Panc1 (cell line): ENCODE measurements around the gene CHN1. TPM values are rescaled to one million over a fixed set of nuclear protein-coding genes. Genes with fewer than 3 reads are reported as not detected.

ENCODE experiments used
- ATAC-seq: fragments of 200-7000 bp; cut with Tn5 transposase; 2 replicates; pipeline ENCODE4 v1.9.1; 2020; ENCODE audit warnings: mild to moderate bottlenecking, moderate library complexity
- BruUV-seq: library from RNA; stranded (reverse); fragments of 400-500 nt; replicated peaks from 2 replicates; lab custom pipeline; 2021; lab: Mats Ljungman, UMichigan
- CTCF ChIA-PET: fragments of 300-600 bp; sonication (Branson Sonifier 250); formaldehyde crosslinking; loops from one replicate; lab custom pipeline; 2022; ENCODE audit warnings: antibody characterized with exemption; lab: Charles Lee
- POLR2A ChIA-PET: fragments of 300-600 bp; sonication (Branson Sonifier 250); formaldehyde crosslinking; loops from one replicate; lab custom pipeline; 2022; ENCODE audit warnings: antibody characterized with exemption; lab: Charles Lee
- DNase-seq: peaks from one replicate; pipeline ENCODE4 v3.0.0-alpha.2; 2010; ENCODE audit warnings: low read depth, low spot score
- H3K27ac ChIP-seq: 2 replicates; pipeline ENCODE4 v1.5.1; 2011; ENCODE audit warnings: mild to moderate bottlenecking, low read length, inconsistent platforms
- H3K27me3 ChIP-seq: fragments of 200-500 bp; sonication (Bioruptor generic); 2 replicates; pipeline ENCODE4 v1.6.0; 2014; ENCODE audit warnings: low read length, inconsistent platforms; ENCODE audit not compliant: control insufficient read depth, insufficient read depth
- H3K36me3 ChIP-seq: fragments of 200-500 bp; sonication (Bioruptor generic); 2 replicates; pipeline ENCODE4 v1.5.1; 2014; ENCODE audit warnings: inconsistent platforms, mild to moderate bottlenecking, low read length, moderate library complexity; ENCODE audit not compliant: control insufficient read depth, insufficient read depth
- H3K4me1 ChIP-seq: 2 replicates; pipeline ENCODE4 v1.5.1; 2011; ENCODE audit warnings: inconsistent platforms, mild to moderate bottlenecking, low read length, moderate library complexity; ENCODE audit not compliant: control insufficient read depth, insufficient read depth
- H3K4me3 ChIP-seq, 2 experiments: 2 replicates each; pipeline ENCODE4 v1.5.1; 2011 to 2012; ENCODE audit warnings: low read depth in 2 of 2, low read length in 2 of 2, mild to moderate bottlenecking in 2 of 2, inconsistent platforms in 1 of 2, moderate library complexity in 1 of 2
- H3K9me3 ChIP-seq: fragments of 200-500 bp; sonication (Bioruptor generic); 2 replicates; pipeline ENCODE4 v1.5.1; 2014; ENCODE audit warnings: low read depth, mild to moderate bottlenecking, inconsistent platforms, low read length, moderate library complexity; ENCODE audit not compliant: control insufficient read depth, insufficient read depth
- POLR2AphosphoS5 ChIP-seq: IDR thresholded peaks from 2 replicates; pipeline ENCODE4 v1.6.1; 2012; ENCODE audit warnings: mild to moderate bottlenecking, low read depth, low read length, moderate library complexity
- SIN3A ChIP-seq: IDR thresholded peaks from 2 replicates; pipeline ENCODE4 v1.6.1; 2012; ENCODE audit warnings: low read depth, mild to moderate bottlenecking, low read length, moderate library complexity, borderline replicate concordance; ENCODE audit not compliant: insufficient read depth
- TCF7L2 ChIP-seq: IDR thresholded peaks from 2 replicates; pipeline ENCODE4 v1.6.1; 2011; ENCODE audit warnings: mild to moderate bottlenecking, low read depth, low read length, inconsistent platforms
- in situ Hi-C: cut with HindIII; loops from 2 replicates; pipeline ENCODE4 v1.10.0; 2016; ENCODE audit warnings: low sequenced_read_pairs, low pct_unique_long_range_greater_than_20kb
- intact Hi-C: fragments of 100-400 bp; cut with micrococcal nuclease; formaldehyde crosslinking; loops from one replicate; pipeline ENCODE4 v1.10.0; 2022; ENCODE audit not compliant: unreplicated experiment
- total RNA-seq: library from RNA; stranded (reverse); gene quantifications from one replicate; pipeline ENCODE4 v1.2.1, GENCODE V29; 2021; ENCODE audit not compliant: unreplicated experiment
- TF ChIP-seq, protein P1 (sequence below): fragments of 450-650 bp; IDR thresholded peaks from 2 replicates; pipeline ENCODE4 v1.5.1; 2017; ENCODE audit warnings: mild to moderate bottlenecking
- TF ChIP-seq, protein P2 (sequence below), 2 experiments: IDR thresholded peaks; 2 replicates each; pipeline ENCODE4 v1.6.1; 2011 to 2012; ENCODE audit warnings: low read depth in 2 of 2, control low read depth in 1 of 2, low read length in 1 of 2, mild to moderate bottlenecking in 1 of 2, moderate library complexity in 1 of 2; ENCODE audit not compliant: insufficient read depth in 1 of 2

The CHN1 gene
- total RNA-seq, 1 experiment from 2014 or later, result 20.8 TPM

GRCh38 chr2:174830561-174830960, 174.6 kb downstream of the CHN1 start:
- TF ChIP-seq POLR2AphosphoS5 (no peak), TCF7L2 (no peak), SIN3A (no peak)
- TF ChIP-seq, protein P1, sequence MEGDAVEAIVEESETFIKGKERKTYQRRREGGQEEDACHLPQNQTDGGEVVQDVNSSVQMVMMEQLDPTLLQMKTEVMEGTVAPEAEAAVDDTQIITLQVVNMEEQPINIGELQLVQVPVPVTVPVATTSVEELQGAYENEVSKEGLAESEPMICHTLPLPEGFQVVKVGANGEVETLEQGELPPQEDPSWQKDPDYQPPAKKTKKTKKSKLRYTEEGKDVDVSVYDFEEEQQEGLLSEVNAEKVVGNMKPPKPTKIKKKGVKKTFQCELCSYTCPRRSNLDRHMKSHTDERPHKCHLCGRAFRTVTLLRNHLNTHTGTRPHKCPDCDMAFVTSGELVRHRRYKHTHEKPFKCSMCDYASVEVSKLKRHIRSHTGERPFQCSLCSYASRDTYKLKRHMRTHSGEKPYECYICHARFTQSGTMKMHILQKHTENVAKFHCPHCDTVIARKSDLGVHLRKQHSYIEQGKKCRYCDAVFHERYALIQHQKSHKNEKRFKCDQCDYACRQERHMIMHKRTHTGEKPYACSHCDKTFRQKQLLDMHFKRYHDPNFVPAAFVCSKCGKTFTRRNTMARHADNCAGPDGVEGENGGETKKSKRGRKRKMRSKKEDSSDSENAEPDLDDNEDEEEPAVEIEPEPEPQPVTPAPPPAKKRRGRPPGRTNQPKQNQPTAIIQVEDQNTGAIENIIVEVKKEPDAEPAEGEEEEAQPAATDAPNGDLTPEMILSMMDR, result no peak
- TF ChIP-seq, protein P2, sequence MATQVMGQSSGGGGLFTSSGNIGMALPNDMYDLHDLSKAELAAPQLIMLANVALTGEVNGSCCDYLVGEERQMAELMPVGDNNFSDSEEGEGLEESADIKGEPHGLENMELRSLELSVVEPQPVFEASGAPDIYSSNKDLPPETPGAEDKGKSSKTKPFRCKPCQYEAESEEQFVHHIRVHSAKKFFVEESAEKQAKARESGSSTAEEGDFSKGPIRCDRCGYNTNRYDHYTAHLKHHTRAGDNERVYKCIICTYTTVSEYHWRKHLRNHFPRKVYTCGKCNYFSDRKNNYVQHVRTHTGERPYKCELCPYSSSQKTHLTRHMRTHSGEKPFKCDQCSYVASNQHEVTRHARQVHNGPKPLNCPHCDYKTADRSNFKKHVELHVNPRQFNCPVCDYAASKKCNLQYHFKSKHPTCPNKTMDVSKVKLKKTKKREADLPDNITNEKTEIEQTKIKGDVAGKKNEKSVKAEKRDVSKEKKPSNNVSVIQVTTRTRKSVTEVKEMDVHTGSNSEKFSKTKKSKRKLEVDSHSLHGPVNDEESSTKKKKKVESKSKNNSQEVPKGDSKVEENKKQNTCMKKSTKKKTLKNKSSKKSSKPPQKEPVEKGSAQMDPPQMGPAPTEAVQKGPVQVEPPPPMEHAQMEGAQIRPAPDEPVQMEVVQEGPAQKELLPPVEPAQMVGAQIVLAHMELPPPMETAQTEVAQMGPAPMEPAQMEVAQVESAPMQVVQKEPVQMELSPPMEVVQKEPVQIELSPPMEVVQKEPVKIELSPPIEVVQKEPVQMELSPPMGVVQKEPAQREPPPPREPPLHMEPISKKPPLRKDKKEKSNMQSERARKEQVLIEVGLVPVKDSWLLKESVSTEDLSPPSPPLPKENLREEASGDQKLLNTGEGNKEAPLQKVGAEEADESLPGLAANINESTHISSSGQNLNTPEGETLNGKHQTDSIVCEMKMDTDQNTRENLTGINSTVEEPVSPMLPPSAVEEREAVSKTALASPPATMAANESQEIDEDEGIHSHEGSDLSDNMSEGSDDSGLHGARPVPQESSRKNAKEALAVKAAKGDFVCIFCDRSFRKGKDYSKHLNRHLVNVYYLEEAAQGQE (IDR thresholded peaks at IDR 0.05; ENCODE audit: insufficient read depth in 1 of 2, low read depth in 2 of 2, low read length in 1 of 2), result no peak
- H3K9me3 ChIP-seq, result no peaks in the 10 kb centered on the region
- DNase-seq (no peak), ATAC-seq (no peak)
- no TSS peak for BruUV-seq
- H3K4me1 ChIP-seq, result no peaks in the 10 kb centered on the region
- H3K27me3 ChIP-seq, result no peaks in the 10 kb centered on the region
- intact Hi-C loops (no loop called here), in situ Hi-C loops (no loop called here)
- H3K4me3 ChIP-seq, result no peak overlapping the region
- ChIA-PET POLR2A (no interaction called here), CTCF (no interaction called here)
- no peak overlapping the region for H3K27ac ChIP-seq
- H3K36me3 ChIP-seq, result no peaks in the 10 kb centered on the region

DNA sequence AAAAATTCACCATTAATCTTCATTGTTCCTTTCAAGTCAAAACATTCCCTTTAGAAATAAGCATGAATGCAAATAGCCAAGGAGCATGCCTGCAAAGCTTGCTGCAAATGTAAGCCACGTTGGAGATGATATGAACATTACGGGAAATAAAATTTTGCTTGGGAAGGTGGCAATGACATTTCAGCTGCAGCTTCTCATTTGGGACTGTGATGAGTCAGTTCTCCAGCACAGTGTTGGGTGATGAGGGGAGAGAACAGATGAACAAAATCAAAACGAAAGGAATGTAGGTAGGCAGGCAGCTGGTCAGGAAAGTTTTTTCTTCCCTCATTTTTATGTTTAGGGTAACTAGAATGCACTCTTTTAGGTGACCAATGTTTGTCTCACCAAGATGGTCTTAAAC, 175.6 kb downstream of the CHN1 start:
- in situ Hi-C loops, result no loop called here
- Histone ChIP-seq H3K4me1 (no peaks in the 10 kb centered on the region), H3K36me3 (no peaks in the 10 kb centered on the region), H3K4me3 (no peak overlapping the region), H3K9me3 (no peaks in the 10 kb centered on the region), H3K27ac (no peak overlapping the region), H3K27me3 (no peaks in the 10 kb centered on the region)
- TF ChIP-seq TCF7L2, result no peak
- TF ChIP-seq POLR2AphosphoS5, result no peak
- TF ChIP-seq, protein P2 (IDR thresholded peaks at IDR 0.05; ENCODE audit: insufficient read depth in 1 of 2, low read depth in 2 of 2, low read length in 1 of 2), result no peak
- TF ChIP-seq SIN3A, result no peak
- TF ChIP-seq, protein P1, result no peak
- intact Hi-C loops, result no loop called here
- ATAC-seq (no peak), DNase-seq (no peak)
- BruUV-seq, result no TSS peak
- CTCF ChIA-PET, result no interaction called here
- POLR2A ChIA-PET, result no interaction called here
